Hematopoietic multipotent progenitor cell treated with erythropoietin and hydrocortisone succinate and interleukin-3 and kit ligand, for 8 days (in vitro differentiated cells): ENCODE data around the gene SYNDIG1L.

Experiments used
- DNase-seq: peaks from one replicate; pipeline ENCODE4 v3.0.0-alpha.2; 2015

SYNDIG1L gene

DNA sequence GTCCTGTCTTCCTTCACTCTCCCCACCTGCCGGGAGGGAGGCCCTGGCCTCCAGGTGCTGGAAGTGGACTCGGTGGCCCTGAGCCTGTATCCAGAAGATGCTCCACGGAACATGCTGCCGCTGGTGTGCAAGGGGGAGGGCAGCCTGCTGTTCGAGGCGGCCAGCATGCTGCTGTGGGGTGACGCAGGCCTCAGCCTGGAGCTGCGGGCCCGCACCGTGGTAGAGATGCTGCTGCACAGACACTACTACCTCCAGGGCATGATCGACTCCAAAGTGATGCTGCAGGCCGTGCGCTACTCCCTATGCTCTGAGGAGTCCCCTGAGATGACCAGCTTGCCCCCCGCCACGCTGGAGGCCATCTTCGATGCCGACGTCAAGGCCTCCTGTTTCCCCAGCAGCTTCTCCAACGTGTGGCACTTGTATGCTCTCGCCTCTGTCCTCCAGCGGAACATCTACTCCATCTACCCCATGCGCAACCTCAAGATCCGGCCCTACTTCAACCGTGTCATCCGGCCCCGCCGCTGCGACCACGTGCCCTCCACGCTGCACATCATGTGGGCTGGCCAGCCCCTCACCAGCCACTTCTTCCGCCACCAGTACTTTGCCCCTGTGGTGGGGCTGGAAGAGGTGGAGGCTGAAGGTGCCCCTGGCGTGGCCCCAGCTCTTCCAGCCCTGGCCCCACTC lies 69.0 kb downstream of the SYNDIG1L start:
- no peak for DNase-seq
